GM19239 (cell line): Measurements from ENCODE around the gene PLCH1.

Experiments used
- DNase-seq: peaks from one replicate; pipeline ENCODE4 v3.0.0; 2011; ENCODE audit warnings: low spot score; ENCODE audit not compliant: insufficient read length
- FAIRE-seq: peaks from 2 replicates; lab custom pipeline; 2011; peaks lifted over from hg19 to GRCh38; lab: Jason Lieb, UNC

Gene PLCH1

DNA sequence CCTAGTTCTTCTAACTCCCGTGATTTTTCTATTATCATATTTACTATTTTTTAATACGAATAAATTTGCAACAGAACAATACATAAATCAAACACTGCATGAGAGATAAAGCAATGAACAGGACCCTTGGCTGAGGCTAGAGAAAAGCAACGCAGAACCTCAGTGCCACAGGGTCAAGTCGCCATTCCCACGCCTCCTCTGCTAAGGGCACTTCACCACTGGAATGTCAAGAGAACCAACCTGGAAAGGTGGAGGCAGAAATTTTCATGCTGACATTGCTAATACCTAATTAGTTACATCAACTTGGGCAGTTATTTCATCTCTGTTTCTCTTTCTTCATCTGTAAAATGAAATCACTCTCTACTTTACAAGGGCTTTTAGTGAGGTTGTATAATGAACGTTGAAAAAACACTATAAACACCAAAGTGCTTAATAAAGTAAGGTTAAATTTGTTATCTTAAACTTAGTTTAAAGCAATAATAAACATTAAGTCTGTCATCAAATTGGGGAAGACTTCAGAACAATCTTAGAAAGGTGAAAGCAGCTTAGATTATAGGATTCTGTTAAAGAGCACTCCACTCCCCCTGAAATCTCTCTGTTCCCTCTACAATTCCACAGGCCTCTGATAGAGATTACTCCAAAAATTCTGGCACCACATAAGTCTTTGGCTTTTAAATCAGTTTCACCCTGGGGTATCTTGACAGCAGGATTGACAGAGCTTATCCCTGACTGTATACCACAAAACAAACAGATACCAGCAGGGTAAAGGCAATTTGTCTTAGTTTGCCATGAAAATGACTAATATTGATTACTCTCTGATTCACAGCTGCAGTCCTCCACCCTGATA, 41.9 kb downstream of the PLCH1 start:
- DNase-seq (no peak), FAIRE-seq (no peak)

DNA sequence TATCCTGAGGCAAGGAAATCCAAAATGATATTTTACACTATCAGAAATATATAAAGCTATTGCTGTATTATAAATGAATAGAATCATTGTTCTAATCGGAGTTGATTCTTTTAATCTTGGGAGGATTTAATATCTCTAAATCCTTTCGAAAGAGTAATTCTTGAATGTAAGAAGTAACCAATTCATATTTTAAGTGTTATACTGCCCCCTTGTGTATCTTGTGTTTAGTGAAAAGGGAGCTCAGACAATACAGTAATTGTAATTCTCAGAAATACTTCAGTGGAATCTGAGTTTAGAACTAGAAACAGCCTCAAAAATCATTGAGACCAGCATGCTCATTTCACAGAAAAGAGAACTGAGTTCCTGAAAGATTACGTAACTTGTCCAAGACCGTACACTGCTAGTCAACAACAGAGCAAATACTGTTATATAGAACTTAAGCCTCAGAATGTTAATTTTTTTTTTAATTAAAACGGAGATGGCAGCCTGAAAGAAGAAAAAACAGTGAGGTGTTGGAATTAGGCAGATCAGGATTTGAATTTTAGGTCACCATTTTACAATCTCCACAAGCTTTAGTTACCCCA, 42.9 kb downstream of the PLCH1 start:
- no peak for DNase-seq
- no peak for FAIRE-seq

DNA sequence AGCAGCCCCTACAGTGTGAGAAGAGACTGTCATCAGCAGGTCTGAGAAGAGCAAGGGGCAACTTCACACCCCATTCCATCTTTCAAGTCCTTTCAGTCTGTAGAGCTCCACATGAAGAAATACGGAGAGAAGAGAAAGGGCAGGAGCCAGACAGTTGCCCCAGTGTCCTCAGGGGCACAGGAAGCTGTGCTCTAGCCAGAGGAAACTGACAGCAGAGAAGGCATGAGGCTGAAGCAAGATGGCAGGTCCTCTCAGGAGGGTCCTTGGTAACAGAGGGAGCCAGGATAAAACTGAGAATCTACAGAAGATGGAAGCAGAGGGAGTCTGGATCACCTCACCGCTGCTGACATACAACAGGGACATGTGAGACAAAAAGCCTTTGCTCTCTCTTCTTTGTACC, 47.3 kb downstream of the PLCH1 start:
- DNase-seq (no peak), FAIRE-seq (no peak)

DNA sequence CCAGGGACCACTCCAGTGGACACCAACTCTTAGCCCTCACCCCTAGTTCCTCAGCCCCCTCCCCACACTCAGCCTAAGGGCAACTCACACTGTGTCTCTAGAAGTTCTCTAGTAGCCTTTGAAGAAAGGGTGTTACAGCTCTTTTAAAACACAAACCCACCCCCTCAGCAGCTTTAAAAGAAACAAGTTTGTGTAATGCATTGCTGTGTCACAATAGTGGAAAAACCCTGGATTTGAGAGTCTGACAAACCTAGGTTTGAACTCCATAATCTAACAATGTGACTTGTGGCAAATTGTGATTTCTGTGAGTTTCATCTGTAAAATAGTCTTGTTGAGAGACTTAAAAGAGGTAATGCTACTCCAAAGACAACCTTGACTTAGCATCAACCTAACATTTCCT, 54.0 kb downstream of the PLCH1 start:
- DNase-seq (no peak), FAIRE-seq (no peak)

DNA sequence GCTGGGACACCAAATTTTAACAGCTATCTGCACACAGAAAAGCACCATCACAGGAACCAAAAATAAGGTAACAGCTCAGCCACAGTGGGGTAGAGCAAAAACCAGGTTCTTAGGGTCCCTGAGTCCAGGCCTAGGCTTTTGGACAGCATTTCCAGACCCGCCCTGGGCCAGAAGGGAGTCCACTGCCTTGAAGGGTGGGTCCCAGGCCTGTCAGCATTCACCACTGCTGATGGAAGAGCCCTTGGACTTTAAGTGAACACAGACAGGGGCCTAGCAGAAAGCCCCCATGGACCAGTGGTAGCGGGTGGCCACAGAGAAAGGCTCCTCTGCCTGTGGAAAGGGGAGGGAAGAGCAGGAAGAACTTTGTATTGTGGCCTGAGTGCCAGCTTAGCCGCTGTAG, 56.4 kb downstream of the PLCH1 start:
- DNase-seq = no peak
- FAIRE-seq = no peak

DNA sequence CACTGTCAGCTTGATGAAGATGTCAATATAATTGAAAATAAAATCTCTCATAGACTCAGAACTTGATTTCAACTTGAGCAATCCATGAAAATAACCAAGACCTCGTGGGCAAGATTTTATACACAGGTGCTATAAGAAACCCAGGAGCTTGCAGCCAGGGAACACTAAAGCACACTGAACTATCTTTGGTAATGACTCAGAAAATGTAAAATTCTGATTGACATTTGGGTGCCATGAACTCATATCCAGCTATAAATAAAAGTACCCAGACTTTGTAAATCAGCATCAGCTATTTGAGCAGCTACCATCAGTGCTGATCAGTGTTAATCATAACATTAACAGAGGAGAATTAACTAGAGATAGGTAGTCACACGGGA, 61.5 kb downstream of the PLCH1 start:
- DNase-seq (no peak), FAIRE-seq (no peak)

DNA sequence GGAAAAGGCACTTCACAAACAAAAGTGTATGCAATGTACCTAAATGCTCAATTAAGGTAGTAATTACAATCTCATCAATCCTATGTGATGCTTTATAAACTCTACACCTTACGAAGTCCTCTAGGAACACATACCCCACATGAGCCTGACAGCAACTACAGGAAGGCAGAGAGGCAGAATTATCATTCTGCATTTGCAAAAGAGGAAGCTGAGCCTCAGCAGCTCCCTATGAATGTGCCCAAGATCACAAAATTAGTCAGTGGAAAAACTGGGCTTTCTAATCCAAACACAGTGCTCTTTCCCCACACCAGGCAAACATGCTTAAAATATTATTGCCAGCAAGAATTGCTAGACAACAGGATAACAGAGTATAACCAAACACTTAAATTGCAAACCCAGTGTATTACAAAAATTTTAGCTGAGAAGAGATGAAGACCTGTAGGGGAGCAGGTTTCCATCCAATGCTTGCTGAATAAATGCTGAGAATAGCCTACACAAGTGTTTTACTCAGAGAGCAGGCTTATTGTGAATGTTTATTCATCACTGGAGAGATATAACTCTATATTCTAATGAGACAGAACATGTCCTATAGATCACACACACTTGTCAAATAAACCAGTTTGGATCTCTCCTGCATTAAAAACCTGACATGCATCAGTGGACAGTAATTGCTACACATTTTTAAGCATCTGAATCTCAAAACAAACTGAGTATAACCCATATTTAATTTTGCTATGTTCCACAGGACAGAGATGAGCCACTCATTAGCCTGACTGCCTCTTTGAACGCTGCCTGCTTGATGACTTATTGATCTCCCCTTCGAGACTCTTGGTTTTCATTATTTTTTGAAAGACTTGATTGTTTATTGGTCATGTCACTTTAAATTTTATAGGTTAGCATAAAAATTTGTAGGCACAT, 62.2 kb downstream of the PLCH1 start:
- DNase-seq = no peak
- no peak for FAIRE-seq

DNA sequence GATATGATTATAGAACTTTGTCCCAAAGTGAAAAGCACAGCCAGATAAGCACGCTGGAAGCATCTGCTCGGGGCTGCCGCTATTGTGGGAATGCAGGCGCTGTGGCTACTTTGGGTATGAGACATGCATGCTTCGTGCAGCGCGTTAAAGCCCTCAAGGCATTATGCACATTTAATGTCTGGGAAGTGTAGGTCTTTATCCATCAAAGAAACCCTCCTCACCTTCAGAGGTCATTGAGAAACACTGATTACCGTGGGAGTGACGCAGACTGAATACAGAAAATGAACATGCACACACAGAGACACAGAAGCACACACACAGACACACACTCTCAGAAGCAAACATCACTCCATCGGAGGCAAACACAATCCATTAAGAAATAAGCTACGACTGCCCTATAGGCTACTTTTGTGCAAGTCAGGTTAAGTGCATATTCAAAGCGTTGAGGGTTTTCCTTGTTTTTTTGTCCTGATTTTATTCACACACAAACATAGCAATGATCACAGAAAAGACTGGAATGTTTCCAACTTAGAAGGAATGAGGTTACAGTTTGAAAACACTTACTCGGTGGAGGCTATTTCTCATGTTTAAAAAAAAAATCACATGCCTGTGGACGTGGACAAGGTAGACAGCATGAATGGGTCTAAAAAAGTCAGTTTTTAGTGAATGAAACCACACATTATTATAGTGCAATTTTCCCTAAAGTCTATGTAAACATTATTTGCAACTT, 68.5 kb downstream of the PLCH1 start:
- FAIRE-seq (no peak), DNase-seq (no peak)

DNA sequence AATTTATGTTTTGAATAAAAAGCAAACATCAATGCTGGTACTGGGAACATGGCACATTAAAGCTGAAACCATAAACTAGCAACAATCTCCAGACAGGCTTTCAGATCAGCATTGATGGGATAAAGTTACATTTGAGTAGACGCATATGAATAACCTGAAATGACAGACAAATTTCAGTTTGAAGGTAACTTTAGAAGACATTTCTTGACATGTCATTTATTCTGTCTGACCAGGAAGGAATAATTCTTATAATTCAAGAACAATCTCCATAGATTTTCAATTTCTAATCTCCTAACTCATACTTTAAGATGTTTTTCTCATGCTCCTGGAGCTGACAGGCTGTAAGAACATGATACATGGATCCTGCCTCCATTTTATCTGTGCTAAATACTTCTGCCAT, 69.8 kb downstream of the PLCH1 start:
- no peak for FAIRE-seq
- no peak for DNase-seq

DNA sequence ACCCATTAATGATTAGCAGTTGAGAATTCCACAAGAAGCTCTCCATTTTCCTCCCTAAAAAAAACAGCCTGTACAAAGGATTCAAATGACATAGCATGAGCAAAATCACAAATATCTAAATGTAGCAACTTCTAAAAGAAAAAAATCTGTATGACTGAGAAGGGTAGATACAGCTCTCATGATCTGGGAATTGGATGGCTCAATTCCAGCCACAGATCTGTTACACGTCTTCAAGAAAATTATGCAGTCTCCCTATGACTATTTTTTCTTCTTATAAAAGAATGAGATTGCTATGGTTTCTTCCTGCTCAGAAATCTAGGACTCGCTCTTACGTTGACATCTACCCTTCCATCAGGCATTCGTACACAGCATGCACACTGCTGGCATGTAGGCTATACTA, 71.5 kb downstream of the PLCH1 start:
- FAIRE-seq = no peak
- no peak for DNase-seq

DNA sequence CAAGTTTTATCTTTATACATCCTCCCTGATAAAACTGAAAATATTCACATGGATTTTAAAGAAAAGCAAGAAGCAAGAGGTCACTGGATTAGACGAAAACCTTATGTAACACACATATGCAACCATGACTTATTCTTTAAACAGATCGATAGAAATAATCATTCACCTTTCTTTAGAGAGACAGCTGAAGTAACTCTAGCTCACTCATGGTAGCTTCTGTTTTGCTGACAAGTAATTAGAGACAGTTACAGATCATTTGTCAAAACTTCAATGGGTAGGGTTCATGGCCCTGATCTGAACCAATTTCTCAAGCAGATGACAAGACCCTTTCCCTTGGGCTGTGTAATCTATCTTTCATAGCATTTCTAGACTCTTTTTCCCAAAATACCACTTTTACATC, 74.5 kb downstream of the PLCH1 start:
- FAIRE-seq (no peak), DNase-seq (no peak)

DNA sequence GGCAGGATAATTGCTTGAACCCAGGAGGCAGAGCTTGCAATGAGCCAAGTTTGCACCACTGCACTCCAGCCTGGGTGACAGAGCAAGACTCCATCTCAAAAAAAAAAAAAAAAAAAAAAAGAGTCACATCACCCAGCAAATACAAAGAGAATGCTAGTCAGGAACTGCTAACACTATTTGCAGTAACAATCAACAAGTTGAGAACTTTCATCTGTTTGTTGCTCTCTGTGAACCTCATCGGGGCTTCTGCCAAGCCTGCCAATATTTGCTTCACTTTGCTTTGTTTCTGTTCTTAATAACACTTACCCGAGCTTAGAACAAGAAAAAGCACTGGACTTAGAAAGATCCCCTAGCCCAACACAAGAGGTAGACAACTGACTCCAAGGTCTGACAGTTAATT, 76.9 kb downstream of the PLCH1 start:
- FAIRE-seq (no peak), DNase-seq (no peak)

DNA sequence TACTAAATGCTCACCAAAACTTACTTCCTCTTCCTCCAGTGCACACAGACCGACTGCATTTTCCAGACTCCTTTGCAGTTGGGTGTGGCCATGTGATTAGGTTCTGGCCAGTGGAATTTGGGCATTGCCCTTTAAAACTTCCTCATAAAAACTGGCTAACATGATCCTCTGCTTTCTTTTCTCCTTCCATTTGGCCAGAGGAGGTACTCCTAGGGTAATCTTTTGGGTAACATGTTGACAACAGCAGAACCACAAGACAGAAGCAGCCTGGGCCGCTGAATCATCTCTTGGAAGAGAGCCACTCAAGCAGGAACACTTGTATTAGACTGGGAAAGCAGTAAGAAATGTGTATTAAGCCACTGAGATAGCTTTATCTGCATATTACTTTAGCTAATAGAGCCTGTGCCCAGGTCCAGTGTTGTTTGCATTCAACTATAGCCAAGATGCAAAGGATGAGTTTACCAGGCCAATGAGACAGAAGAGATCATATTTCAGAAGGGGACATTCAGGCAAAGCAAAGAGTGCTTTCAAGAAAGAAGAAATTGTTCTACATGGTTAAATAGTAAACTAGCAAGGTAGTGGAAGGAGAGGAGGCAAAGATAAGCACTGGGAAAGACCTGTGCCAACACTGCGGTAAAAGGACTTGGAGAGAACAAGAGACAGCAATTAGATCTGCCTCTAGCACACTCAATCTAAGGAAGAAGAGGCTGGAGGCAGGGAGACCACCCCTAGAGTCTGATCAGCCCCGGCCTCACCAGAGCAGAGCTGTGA, 79.8 kb downstream of the PLCH1 start:
- DNase-seq (no peak), FAIRE-seq (no peak)

DNA sequence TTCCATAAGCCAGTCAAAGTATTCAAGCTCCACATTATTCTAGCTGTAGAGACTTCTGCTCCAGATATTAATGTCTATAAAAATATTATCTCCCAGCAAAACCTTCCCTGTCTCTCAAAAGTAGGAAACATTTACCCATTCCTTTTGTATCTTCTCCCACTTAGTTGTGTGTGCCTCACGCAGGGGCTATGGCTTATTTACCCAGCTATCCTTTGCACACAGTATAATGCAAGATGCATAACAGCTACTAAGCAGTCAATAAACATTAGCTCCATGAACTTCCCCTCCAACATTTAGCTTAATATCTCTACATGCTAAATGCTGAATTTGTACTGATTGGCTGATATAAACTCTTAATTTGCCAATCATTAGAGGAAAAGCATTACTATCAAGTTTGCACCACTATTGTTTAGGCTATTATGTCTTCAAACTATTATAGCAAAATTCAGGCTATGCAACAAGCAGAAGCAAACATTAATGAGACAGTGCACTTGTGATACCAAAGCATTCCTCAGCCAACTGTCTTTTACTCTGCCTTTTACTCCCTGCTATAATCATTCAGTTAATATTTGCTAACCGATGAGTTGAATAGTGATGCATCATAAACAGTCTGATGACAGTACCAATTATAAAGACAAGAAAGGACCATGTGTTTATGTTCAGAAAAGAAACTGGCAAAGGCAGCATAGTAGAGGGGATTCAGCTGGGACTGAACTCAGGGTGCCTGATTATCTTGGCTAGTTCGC, 81.2 kb downstream of the PLCH1 start:
- DNase-seq = no peak
- no peak for FAIRE-seq

DNA sequence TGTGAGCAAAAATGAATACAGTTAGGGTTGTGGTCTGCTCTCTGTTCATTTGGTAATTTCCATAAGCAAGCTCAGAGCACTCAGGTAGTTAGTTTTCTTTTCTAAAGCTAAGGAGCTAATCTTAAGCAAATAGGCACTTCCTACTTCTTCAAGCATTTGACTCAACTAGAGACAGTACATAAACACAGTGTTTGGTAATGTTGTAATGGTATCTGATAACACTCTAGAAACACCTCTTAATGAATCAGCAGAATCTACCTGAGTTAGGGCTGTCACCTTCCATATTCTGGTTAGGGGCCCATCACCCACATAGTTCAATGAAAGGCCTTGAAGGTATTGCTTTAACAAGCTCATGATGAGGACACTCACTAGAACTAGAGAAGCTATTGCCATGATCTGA, 83.1 kb downstream of the PLCH1 start:
- FAIRE-seq (no peak), DNase-seq (no peak)

DNA sequence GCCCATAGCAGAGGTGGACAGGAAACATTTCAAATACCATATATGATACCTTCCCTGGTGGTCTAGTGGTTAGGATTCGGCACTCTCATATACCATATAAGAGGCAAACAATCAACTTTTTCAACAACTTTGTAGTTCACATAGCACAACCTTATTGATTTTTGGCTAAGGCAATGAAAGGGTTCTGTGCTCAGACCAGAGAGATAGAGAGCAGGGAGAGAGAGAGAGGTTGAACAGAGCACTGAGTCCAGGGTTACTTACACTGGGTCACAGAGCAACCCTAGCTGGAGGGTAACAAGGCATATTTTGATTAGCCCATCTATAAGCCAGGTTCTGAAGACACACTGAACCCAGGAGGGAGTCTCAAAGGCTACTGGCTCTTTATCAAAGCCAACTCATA, 83.8 kb downstream of the PLCH1 start:
- no peak for FAIRE-seq
- DNase-seq = no peak

DNA sequence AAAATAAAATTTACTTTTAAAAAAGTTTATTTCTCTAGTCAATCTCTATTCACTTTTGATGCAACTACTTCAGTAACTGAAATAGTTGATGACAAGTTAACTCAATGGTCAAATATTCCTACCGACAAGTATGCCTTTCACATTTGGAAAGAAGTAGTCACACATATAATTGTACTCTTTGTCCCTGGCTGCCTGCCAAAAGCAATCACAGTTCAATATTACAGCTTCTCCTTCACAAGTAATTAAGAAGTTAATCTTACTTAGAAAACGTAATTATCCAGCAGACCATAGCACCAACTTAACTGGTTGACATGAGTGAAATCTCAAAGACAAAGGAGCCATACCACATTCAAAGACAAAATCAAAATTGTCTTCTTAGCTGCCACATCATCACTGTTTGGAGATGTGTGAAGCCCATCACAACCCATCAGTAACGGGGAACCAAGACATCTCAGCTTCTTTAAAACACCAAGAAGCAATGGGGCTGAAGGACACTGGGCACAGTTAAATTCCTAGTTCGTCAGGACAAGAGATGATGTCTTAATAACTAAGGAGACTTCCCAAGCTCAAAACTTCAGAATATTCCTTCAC, 86.1 kb downstream of the PLCH1 start:
- FAIRE-seq = no peak
- DNase-seq = no peak

DNA sequence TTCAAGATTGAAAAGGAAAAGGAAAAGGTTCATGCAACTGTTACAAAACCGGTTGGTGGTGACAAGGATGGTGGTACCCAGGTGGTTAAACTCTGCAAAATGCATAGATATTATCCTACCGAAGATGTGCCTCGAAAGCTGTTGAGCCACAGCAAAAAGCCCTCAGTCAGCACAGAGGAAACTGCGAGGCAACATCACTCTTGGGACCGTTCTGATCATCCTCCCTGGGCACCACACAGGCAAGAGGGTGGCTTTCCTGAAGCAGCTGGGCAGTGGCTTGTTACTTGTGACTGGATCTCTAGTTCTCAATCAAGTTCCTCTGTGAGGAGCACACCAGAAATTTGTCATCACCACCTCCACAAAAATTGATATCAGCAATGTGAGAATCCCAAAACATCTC, 86.9 kb downstream of the PLCH1 start:
- no peak for DNase-seq
- no peak for FAIRE-seq

DNA sequence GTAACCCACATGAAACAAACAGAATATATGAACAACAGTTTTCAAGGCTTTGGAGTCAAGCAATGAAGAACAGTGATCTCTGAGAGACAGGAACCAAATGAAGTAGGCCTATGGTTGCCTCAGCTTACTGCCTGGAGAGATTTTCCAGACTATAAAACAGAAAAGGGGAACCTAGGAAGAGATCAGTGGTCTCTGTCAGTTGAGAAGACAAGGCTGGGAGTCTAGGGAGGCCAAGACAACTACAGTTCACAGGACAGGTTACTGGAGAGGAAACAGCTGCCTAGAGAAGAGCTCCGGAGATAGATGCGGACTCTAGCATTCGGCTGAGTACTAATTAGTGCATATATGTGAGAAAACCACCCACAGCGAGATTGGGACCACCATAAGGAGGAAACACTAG, 87.7 kb downstream of the PLCH1 start:
- no peak for FAIRE-seq
- no peak for DNase-seq
